Stromal cell of bone marrow (primary cell): ENCODE results near the gene DCN.
"Not testable (repeated sequence)": the region's sequence is repeated elsewhere in the genome, so short reads cannot be mapped to it uniquely, and the experiment has no call there.

Experiments
- DNase-seq: peaks from one replicate; pipeline ENCODE4 v3.0.0-alpha.2; 2012; ENCODE audit warnings: low read depth

The DCN gene, protein sequence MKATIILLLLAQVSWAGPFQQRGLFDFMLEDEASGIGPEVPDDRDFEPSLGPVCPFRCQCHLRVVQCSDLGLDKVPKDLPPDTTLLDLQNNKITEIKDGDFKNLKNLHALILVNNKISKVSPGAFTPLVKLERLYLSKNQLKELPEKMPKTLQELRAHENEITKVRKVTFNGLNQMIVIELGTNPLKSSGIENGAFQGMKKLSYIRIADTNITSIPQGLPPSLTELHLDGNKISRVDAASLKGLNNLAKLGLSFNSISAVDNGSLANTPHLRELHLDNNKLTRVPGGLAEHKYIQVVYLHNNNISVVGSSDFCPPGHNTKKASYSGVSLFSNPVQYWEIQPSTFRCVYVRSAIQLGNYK

DNA sequence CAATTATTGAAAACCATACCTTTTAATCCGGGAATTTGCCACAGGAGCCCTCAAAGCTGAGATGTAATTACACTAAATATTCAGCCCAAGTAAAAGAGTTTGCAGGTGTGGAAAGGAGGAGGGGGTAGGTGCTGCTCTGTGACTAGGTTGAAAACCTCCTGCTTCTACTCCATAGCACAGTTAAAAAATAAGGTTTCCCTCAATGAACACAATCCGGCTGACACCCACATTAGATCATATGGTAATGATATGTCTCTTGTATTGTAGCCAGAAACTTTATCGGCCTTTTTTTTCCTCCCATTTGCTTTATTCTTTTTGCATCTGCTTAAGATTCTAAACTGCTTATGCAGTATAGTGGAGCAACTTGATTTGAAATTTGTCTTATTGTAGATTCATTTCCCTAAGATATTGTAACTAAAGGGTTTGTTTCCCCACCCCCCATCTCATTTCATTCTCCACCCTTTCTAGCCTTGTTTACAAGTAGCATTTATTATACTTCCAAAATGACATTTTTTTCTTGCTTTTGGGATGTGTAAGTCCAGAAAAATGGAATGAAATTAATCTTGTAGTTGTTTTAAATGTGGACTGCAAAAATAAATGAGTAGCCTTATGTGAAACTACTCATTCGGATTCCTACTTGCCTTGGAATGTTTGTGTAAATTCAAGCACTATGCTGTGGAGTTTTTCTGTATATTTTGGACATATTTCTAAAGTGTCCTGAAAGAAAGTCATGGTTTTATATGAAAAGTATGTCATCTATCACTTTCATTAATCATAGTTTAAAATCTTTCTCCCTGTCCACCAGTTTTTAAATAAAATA lies at the start of gene DCN:
TSS of gene DCN (minus strand) at position 182 of the 820 bp plus-strand sequence. CDS start 4,265 bp downstream, outside the sequence.
- DNase-seq, result peak; percentile 30

DNA sequence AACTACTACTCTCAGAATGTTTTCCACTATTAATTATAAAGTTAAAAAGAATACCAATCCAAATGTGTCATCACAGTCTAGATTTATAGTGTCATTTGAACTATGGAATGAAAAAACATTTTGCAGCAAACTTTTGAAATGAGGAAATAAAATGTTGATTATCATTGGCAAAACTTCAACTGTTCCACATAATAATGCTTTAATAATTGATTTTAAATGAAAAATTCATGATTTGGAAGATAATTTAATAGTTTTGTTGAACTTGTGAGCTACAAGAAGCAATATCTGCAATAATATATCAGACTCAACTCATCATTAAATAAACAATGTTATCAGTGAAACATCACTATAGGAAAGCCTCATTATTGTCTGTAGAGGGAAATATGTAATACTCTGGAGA lies 48.2 kb upstream of the DCN start:
- DNase-seq, result no peak

DNA sequence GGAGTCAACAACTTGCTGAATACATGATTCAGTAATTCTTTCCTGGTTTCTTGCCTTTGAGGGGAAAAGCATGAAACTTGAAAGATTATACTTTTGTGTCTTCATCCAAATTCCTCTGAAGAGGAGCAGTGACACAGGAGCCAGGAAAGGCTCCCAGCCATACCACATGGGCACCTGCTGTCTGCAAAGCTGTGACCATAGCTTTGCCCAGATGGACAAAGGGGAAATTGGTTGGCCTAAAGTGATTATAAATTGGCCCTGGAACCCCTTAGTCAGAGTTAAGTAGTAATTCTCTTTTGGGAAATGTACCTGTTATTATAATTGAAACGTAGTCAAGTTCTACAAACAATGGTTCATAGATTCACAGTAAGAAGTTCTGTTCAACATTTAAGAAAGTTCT lies 44.3 kb upstream of the DCN start:
- no peak for DNase-seq

DNA sequence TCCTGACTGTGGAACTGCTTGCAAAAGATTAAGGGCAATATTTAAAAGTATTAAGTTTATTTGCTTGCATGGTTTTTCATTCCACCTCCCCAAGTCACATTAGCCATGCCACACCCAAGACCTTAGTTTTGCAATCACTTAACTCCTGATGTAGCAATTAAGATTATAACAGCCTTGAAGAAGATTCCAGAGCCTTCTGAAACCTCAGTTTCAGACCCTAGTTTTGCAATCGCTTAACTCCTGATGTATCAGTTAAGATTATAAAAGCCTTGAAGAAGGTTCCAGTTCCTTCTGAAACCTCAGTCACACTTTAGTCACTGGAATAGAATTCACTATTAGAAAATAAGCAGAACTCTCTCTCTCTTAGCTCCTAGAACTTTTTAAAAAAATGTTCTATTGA lies 42.7 kb upstream of the DCN start:
- no peak for DNase-seq

DNA sequence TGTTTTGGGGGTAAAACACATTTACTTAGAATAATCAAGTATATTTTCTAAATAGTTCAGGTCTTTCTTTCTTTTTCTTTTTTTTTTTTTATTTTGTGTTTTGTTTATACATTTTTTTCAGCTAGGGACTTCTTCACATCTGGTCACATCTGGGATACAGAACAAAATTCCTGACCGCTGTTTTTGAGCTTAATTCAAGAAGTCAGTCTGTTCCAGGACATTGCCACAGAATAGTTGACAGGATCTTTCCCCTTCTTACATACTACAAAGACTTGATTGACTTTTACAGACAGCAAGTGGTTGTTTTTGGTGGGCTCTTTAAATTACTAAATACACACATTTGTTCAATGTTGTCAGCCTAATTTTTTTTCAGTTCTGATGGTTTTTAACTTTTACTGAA lies 41.8 kb upstream of the DCN start:
- no peak for DNase-seq

DNA sequence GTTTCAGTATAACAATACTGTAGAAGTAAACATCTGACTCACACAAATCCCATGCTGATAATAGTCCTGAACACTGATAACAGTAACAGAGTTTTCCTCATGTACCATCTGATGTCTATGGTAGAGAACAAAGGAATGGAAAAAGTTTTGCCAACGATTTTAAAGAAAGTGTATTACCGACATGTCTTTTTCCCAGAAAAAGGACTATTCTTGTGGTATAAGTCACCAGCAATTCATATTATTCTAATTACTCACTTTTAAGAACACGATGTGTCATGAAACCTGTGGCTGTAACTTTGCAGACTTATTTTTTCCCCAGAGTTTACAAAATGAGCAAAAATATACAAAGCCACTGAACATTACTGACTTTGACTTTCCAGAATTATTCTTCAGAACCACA lies 40.1 kb upstream of the DCN start:
- DNase-seq, result peak; percentile 53

DNA sequence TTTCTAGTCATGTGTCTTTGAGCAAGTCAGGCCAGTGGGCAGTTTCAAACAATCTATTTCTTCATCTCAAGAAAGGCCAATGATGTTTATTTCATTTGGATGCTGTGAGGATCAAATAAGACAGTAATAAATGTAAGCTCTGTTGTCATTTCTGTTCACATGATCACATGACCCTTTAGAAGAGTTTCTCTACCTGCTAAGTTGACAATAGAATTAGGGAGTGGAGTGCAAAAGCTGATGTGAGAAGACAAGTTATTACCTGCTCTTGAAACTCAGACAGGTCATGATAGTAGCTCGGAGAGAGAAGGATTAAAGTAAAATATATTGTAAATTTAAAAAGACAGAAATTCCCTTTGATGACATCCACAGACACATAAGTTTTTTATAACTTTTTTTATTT lies 37.3 kb upstream of the DCN start:
- DNase-seq, result no peak

DNA sequence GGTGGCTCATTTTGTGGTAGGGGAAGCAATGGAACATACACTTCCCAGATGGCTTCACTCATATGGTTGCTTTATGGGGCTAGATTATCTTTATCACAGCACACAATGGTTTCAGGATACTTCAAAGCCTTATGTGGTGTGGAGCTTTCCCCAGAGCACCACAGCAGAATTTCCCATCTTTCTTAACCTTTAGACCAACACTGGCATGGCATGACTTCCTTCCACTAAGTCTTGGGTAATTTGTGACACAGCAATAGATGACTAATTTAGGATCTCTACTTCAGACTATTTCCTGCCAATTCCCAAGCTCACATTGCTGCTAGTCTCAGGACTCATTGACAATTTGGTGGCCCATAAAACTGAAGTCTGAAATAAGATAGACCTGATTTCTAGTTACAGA lies 36.9 kb upstream of the DCN start:
- peak; percentile 68 for DNase-seq

DNA sequence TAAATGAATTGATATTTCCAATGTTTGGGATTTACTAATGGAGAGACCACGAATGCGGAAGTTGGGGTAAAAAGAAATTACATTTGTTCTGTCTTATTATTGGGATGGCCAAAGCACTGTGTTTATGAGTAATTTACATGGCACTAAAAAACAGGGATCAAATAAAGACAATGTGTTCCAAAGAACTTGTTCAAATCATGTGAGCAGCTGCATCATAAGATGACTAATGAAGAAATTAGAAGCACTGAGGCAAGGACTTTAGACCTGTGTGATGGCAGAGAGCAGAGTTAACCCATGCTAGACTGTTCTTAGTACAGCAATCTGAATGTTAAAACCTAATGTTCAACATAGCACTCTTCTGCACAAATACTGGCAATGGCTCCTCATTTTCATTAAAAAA lies 34.3 kb upstream of the DCN start:
- no peak for DNase-seq

DNA sequence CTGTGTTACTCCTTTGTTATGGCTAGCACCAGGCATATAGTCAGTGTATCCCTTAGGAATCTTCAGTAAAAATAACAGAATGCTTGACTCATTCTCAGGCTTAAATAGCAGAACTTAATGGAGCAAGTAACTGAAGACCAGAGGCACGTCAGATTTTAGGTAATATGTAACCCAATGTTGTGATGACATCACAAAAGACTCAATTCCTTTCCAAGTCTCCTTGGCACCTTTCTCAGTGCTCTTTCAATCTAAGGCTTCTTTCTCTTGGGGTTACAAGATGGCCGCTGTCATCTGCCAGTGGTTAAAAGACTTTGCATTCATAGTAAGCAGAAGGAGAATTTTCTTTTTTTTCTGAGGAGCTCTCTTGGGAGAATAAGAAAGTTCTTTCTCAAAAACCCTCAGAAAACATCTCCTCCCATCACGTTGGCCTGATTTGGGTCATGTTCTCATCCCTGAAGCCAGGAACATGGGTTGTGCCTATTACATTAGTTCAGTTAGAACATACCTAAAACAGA lies 33.4 kb upstream of the DCN start:
- peak; percentile 85 for DNase-seq

DNA sequence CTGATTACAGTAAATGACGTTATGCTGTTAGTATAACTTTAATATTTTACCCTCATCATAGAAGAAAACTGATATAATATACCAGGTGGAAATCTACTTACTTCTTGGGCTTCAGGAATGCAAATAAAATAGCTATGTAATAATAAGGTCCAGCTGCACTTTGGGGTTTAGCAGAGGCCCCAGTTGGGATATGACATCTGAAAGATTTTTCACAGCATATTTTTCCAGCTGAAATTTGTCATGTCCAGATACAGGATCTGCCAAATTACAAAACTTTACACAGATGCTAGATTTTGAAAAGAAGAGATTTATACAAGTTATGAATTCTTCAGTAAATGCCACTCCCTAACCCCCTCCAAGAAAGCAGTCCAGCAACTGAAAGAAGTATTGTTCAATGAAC lies 29.2 kb upstream of the DCN start:
- DNase-seq, result no peak

DNA sequence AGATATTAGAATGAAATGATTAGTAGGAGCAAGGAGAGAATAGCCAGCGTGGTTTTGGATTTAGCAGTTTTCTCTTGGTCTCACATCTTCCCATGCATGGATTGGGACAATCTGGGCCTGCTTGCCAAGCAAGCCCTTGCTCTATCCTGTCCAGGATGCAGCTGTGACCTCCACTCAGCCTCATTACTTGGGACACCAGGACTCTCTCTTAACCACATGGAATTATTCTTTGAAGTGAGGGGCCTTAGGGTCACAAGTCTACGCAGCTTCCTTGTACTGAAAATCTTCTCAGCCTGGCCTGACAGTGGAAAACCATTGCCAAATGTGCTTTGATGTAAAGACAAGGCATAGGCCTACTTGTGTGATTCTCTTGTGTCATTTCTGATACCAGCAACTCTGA lies 28.0 kb upstream of the DCN start:
- DNase-seq, result no peak

DNA sequence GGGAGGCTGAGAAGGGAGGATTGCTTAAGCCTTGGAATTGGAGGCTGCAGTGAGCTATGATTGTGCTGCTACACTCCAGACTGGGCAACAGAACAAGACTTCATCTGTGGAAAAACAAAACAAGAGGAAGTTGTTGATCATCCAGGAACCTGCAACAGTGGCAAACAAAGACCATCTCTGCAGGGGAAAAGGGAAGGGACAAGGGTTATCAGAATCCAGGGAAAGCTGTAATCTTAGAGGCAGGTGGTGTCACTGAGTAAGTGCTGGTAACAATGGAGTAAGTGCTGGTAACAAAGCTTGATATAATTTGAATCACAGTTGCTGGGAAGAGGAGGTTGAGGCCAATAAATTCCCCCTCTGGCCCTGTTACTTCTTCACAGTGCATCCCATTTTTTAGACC lies 27.5 kb upstream of the DCN start:
- no peak for DNase-seq

DNA sequence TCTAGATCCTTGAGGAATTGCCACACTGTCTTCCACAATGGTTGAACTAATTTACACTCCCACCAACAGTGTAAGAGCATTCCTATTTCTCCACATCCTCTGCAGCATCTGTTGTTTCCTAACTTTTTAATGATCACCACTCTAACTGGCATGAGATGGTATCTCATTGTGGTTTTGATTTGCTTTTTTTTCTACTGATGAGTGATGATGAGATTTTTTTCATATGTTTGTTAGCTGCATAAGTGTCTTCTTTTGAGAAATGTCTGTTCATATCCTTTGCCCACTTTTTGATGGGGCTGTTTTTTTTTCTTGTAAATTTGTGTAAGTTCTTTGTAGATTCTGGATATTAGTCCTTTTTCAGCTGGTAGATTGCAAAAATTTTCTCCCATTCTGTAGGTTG lies 24.7 kb upstream of the DCN start:
- DNase-seq, result not testable (repeated sequence)

DNA sequence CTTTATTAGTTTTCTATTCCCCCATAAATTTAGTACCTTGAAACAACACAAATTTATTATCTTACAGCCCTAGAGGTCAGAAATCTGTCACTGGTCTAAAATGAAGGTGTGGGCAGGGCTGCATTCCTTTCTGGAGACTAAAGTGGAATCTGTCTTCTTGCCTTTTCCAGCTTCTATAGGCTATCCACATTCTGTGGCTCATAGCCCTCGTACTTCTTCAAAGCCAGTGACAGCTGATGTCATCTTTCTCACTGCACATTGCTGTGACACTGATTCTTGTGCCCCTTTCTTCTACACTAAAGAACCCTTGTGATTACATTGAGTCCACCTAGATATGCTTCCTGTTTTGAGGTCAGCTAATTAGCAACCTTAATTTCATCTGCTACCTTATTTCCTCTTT lies 23.2 kb upstream of the DCN start:
- no peak for DNase-seq

DNA sequence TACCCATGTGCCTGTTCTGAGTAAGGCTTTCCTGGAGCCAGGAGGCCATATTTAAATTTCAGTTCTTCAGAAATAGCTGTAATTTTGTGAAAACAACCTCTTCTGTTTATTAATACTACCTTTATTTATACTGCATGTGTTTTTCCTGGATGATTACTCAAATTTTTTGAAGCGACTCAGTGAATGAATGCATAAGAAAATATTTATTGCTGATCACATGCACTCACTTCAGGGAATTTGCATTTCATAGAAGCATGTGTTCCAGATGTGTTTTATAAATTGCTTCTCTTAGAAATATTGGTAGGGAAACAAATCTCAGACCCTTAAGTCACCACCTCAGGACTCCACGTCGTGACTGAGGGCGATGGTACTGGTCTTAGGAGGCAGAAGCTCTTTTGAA lies 21.8 kb upstream of the DCN start:
- no peak for DNase-seq

DNA sequence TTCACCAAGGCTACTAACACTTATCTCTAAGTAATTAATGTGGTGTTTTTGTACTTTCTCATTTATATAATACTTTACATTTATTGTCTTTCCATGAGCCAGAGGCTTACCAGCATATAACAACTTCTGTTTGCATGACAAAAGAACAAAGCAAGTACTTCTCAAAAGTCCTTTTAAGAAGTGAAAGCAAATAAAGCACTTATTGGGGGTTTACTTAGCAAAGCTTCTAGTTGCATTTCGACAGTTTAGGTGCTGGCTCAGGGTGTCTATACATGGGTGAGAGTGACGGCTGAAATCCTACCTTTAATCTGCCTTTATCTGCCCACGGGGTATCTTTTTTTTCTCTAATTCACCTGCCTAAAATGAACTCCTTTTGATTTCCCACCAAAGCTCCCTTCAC lies 21.0 kb upstream of the DCN start:
- no peak for DNase-seq

DNA sequence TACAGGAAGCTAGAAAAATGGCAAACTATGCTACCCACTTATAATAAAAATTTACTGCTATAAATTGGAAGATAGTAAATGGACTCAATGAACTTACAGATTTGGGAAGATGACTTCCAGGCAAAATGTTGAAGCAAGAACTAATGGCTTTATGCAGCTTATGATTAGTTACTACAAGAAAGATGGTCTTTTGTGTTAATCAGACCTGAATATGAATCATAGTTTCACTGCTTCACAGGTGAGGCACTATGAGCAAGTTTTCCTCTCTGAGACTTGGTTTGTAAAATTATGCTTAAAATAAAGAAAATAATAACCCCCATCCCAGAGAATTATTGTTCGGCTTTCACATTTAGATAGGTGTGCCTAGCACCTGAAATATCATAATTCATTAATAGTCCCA lies 19.8 kb upstream of the DCN start:
- DNase-seq, result no peak

DNA sequence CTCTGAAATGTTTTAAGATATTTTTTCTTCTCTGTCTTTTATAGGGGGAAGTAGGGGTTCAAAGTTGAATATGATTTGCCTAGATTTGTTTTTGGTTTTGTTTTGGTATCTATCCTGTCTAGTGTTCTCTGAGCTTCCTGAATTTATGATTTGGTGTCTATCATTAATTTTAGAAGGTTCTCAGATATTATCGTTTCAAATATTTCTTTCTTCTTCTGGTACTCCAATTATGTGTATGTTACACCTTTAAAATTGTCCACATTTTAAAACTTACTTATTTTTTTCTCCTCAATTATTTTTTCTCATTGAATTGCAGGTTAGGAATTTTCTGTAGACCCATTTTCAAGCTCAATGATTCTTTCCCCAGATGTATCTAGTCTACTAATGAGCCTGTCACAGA lies 13.8 kb upstream of the DCN start:
- no peak for DNase-seq

DNA sequence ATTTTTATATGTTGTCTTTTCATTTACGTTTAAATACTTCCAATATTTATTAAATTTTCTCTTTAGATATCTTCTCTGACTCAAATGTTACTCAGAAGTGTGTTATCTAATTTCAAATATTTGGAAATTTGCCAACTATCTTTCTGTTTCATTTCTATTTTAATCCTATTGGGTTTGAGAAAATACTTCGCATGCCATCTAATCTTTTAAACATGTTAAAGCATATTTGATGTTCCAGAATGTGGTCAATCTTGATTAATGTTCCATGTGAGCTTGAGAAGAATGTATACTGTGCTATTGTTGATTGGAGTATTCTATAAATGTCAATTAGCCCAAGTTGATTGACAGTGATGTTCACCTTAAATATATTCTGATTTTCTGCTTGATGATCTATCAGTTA lies 11.9 kb upstream of the DCN start:
- no peak for DNase-seq

DNA sequence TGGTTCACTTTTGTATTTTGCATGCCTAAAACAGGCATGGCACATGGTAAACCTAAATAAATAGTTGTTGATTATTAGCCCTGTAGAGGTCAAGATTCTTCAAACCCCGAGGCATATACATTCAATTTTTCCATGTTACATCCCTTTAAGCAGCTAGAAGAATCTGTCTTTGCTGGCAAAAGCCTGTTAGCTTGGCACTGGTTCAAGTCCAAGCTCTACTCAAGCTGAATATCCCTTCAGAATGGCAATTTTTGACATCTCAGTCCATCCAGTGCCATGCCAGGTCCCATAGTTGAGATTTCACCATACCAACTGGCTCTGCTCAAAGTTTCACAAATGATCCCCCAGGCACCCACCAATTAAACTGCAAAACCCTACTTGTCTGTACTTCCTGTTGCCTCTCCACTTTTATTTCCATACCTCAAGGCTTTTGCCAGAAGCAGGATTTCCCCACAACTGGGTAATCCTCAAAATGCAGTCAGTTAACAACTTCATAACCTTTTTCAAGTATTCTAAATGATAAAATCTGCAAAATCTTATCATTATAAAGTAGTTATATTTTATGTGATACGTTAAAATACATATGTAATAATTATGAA lies 9.0 kb upstream of the DCN start:
- no peak for DNase-seq

DNA sequence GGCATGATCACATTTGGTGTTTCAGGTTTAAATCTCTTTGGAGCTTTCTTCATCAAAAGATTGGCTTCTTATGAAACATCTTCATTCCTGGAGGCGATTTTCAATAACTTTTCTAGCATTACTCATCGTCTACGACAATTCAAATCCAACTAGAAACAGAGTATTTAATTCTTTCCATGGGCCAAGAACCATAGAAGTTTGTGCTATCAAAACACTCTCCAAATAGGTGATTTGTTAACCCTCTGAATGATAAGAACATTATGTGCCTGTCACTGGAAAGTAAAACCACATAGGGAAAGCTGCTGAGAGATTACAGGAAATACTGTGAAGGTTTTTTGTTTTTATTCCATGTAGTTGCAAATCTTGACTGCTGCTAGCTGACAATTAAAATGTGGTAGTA lies 6.9 kb upstream of the DCN start:
- peak; percentile 29 for DNase-seq

DNA sequence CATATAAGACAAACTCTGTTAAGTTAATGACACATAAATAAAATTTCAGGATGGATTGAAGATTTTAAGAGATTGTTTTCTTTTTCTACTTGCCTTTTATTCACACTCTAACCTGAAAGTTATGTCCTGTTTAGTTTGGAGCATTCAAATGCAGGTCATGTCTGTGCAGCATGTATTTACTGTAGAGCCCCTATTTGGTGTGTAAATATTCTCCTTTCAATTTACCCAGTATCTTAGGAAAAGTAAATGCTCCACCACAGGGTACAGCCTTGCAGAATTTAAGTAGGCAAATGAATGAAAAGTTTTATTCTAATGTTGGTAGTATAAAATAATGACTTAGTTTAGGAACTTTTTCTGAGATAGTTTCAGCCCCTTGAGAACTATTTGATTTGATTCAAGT lies 6.2 kb upstream of the DCN start:
- DNase-seq, result no peak
